Stomach (tissue), 9 donors: ENCODE measurements around the gene CTIF. TPM values are rescaled to one million over a fixed set of nuclear protein-coding genes. Genes with fewer than 3 reads are reported as not detected.

Experiments
- DNase-seq, 2 donors: peaks; one replicate each; pipeline versions ENCODE4 v3.0.0 to v3.0.0-alpha.2; 2013 to 2019
- H3K27ac ChIP-seq, 5 donors: fragments of 200-600 bp in 4 of 5; sonication (generic) in 4 of 5; one replicate each; pipeline ENCODE4 v1.5.1; 2013 to 2019; ENCODE audit warnings: mild to moderate bottlenecking in 1 of 5, moderate library complexity in 1 of 5
- H3K27me3 ChIP-seq, 3 donors: fragments of 200-600 bp; sonication (generic); one replicate each; pipeline ENCODE4 v1.5.1; 2017 to 2019; ENCODE audit warnings: mixed run types in 1 of 3
- H3K36me3 ChIP-seq, 4 donors: fragments of 200-600 bp; sonication (generic); 1 replicate in 3 of 4; 2 replicates in 1 of 4; pipeline ENCODE4 v1.5.1; 2016 to 2019
- H3K4me1 ChIP-seq, 4 donors: fragments of 200-600 bp; sonication (generic); one replicate each; pipeline ENCODE4 v1.5.1; 2016 to 2019
- H3K4me3 ChIP-seq, 4 donors: fragments of 200-600 bp; sonication (generic) in 3 of 4; one replicate each; pipeline ENCODE4 v1.5.1; 2016 to 2019; ENCODE audit warnings: mild to moderate bottlenecking in 1 of 4
- H3K9me3 ChIP-seq, 4 donors: fragments of 200-600 bp; sonication (generic); one replicate each; pipeline ENCODE4 v1.5.1; 2016 to 2019
- EP300 ChIP-seq: sonication (generic); formaldehyde crosslinking; IDR thresholded peaks from one replicate; pipeline ENCODE4 v1.6.1; 2017; ENCODE audit warnings: antibody characterized with exemption
- POLR2A ChIP-seq, 4 donors: fragments of 450-650 bp; IDR thresholded peaks; one replicate each; pipeline ENCODE4 v1.6.1; 2016; ENCODE audit warnings: antibody characterized with exemption in 4 of 4, control low read depth in 2 of 4, mild to moderate bottlenecking in 1 of 4, moderate library complexity in 1 of 4
- POLR2AphosphoS5 ChIP-seq, 3 donors: sonication (generic); formaldehyde crosslinking; IDR thresholded peaks; one replicate each; pipeline ENCODE4 v1.6.1; 2016; ENCODE audit warnings: antibody characterized with exemption in 3 of 3
- WGBS, 5 donors: extraction: QIAGEN DNeasy Blood & Tissue Kit in 3 of 5; methylation state at CpG; one replicate each; pipeline versions ENCODE4 v1.1.5 to v1.1.7; 2013 to 2018; 5-methylcytosine and 5-hydroxymethylcytosine counted together
- intact Hi-C: fragments of 100-400 bp; cut with DNase I; formaldehyde crosslinking; loops from one replicate; pipeline ENCODE4 v1.15.1; 2023; ENCODE audit warnings: low total_unique reads
- polyA plus RNA-seq, 3 donors: library from polyadenylated mRNA; stranded (reverse); fragments of 200-250 nt; gene quantifications; one replicate each; pipeline ENCODE4 v1.2.3, GENCODE V29; 2013
- small RNA-seq, 4 donors: library from RNA; depleted of rRNA; stranded (forward); fragments of <200 nt; gene quantifications; one replicate each; pipeline ENCODE3, GENCODE V24; 2016
- total RNA-seq, 5 donors: library from RNA; depleted of rRNA; stranded (reverse); fragments of >200 nt; gene quantifications; one replicate each; pipeline versions ENCODE4 v1.1.0 to v1.2.3, GENCODE V29; 2014 to 2016
- TF ChIP-seq, protein P1 (sequence below), 7 experiments: fragments of 450-650 bp in 4 of 7; fragments of 200-600 bp in 3 of 7; sonication (generic) in 3 of 7; IDR thresholded peaks; one replicate each; pipeline ENCODE4 v1.5.1; 2016 to 2019; ENCODE audit warnings: antibody characterized with exemption in 7 of 7, control low read depth in 2 of 7, mild to moderate bottlenecking in 1 of 7
- donor health status: healthy with polysubstance abuse.
- donor health status: Bipolar disorder and iron deficiency.
- donor health status: healthy.

CTIF gene
- total and polyA plus RNA-seq, 8 donors, result 16.3 to 105 (median 30.3) TPM

DNA sequence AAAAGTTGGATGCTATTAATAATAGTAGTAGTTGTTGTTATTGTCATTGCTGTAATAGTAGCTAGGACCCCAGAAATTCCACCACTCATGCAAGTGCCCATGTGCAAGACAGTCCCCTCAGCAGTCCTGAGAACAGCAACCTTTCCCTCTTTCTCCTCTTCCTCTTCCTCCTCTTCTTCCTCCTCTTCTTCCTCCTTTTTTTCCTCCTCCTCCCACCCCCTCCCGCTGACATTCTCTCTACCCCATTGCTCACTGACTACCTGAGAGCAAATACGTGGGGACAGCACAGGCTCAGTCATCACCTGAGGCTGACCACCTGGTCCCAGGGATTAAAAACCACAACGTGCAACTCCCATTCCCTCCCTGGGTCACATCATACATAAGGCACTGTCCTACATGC is 370.1 kb downstream of the CTIF start:
- intact Hi-C loops, result no loop called here
- Histone ChIP-seq H3K27me3 (no peaks in the 10 kb centered on the region), H3K4me1 (no peaks in the 10 kb centered on the region), H3K27ac (no peak overlapping the region), H3K4me3 (no peak overlapping the region), H3K36me3 (no peaks in the 10 kb centered on the region), H3K9me3 (peaks cover 0 to 14% (median 5%) of the 10 kb centered on the region in 4 donors)
- WGBS, 5 donors, result 56 to 67% (median 63%) methylated on average over 3 of the region's 3 CpGs
- TF ChIP-seq, protein P1, sequence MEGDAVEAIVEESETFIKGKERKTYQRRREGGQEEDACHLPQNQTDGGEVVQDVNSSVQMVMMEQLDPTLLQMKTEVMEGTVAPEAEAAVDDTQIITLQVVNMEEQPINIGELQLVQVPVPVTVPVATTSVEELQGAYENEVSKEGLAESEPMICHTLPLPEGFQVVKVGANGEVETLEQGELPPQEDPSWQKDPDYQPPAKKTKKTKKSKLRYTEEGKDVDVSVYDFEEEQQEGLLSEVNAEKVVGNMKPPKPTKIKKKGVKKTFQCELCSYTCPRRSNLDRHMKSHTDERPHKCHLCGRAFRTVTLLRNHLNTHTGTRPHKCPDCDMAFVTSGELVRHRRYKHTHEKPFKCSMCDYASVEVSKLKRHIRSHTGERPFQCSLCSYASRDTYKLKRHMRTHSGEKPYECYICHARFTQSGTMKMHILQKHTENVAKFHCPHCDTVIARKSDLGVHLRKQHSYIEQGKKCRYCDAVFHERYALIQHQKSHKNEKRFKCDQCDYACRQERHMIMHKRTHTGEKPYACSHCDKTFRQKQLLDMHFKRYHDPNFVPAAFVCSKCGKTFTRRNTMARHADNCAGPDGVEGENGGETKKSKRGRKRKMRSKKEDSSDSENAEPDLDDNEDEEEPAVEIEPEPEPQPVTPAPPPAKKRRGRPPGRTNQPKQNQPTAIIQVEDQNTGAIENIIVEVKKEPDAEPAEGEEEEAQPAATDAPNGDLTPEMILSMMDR (IDR thresholded peaks at IDR 0.05), result no peak
- no peak for TF ChIP-seq EP300
- no peak for TF ChIP-seq POLR2A (IDR thresholded peaks at IDR 0.05)
- TF ChIP-seq POLR2AphosphoS5 (IDR thresholded peaks at IDR 0.05), result no peak
- no peak for DNase-seq

DNA sequence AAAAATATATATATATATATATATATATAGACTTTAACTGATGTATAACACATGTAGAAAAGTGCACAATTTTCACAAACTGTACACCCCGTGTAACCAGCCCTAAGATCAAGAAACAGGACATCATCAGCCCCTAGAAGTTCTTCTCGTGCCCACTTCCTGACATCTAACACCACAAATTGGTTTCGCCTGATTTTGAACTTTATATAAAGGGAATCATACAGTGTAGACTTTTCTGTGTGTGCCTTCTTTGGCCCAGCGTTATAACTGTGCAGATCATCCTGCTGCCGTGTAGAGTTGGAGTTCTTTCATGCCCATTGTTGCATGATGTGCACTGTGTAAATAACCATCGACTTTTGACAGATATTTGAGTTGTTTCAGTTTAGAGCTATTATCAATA is 370.9 kb downstream of the CTIF start:
- Histone ChIP-seq H3K36me3 (no peaks in the 10 kb centered on the region), H3K27me3 (no peaks in the 10 kb centered on the region), H3K4me1 (peaks cover 0 to 3% (median 2%) of the 10 kb centered on the region in 4 donors), H3K9me3 (peaks cover 0 to 7% (median 3%) of the 10 kb centered on the region in 4 donors), H3K27ac (no peak overlapping the region), H3K4me3 (no peak overlapping the region)
- no peak for DNase-seq
- WGBS, 5 donors, result 69 to 74% (median 71%) methylated on average over 6 of the region's 6 CpGs
- TF ChIP-seq POLR2A (IDR thresholded peaks at IDR 0.05), result no peak
- TF ChIP-seq, protein P1 (IDR thresholded peaks at IDR 0.05), result no peak
- no peak for TF ChIP-seq POLR2AphosphoS5 (IDR thresholded peaks at IDR 0.05)
- no peak for TF ChIP-seq EP300
- intact Hi-C loops, result no loop called here

DNA sequence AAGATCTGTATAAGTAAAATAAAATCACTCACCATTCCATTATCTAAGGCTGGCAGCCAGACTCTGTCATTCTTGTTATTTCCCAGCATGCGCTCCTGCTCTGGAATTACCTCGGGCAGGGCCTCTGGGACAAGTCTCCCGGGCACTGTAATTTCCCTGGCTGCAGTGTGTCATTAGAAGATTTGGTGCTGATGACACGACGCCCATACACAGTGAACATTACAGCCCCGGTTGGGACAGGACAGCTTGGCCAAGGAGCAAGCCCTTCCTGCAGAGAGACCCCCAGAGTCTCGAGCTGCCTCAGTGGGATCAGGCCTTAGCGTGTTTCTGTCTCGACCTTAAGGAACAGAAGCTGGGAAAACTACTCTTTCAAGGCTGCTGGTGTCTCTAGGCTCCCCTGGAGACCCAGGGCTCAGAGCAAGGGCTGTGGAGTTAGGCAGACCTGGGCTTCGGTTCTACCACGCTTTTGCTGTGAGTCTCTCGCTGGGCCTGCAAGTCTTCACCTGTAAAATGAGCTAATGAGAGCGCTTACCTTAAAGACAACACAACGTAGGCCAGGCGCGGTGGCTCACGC is 372.2 kb downstream of the CTIF start:
- Histone ChIP-seq H3K27ac (no peak overlapping the region), H3K4me3 (no peak overlapping the region), H3K27me3 (no peaks in the 10 kb centered on the region), H3K9me3 (no peaks in the 10 kb centered on the region), H3K4me1 (peaks cover 0 to 13% (median 4%) of the 10 kb centered on the region in 4 donors), H3K36me3 (no peaks in the 10 kb centered on the region)
- intact Hi-C loops, result no loop called here
- no peak for DNase-seq
- 92 to 95% (median 93%) methylated on average over 17 of the region's 17 CpGs for WGBS, 5 donors
- TF ChIP-seq, protein P1 (IDR thresholded peaks at IDR 0.05), result no peak
- TF ChIP-seq POLR2AphosphoS5 (IDR thresholded peaks at IDR 0.05) (no peak), EP300 (no peak), POLR2A (IDR thresholded peaks at IDR 0.05) (no peak)

Small RNA genes within 50 kb of the gene (small RNA-seq; reads per million reads assigned to genes)
- 0 to 0.08 (median 0) reads per million in 4 donors for gene MIR4743

Other genes starting within 250 kb of the CTIF start
- 10 to 100 TPM; 10.1 to 47.8 (median 27.2) TPM for gene ZBTB7C, start 129.6 kb upstream of the CTIF start, total RNA-seq
- gene ZBTB7C, start 129.6 kb upstream of the CTIF start, polyA plus RNA-seq, result 10 to 100 TPM in 2 of 3 donors, 1 to 10 TPM in 1; 3.0 to 23.4 (median 12.8) TPM